IMR-90 (cell line): ENCODE results near the gene PRUNE2. TPM values are rescaled to one million over a fixed set of nuclear protein-coding genes. Genes with fewer than 3 reads are reported as not detected.

Experiments
- ATAC-seq: fragments of 200-7000 bp; cut with Tn5 transposase; 2 replicates; pipeline ENCODE4 v1.9.1; 2020; ENCODE audit warnings: low read depth, mild to moderate bottlenecking, moderate library complexity
- BruUV-seq: library from RNA; stranded (reverse); fragments of 400-500 nt; replicated peaks from 2 replicates; lab custom pipeline; 2021; lab: Mats Ljungman, UMichigan
- CTCF ChIA-PET: fragments of 300-600 bp; formaldehyde crosslinking; extraction: SDS; loops from one replicate; lab custom pipeline; 2021; ENCODE audit warnings: antibody characterized with exemption; lab: Yijun Ruan, JAX
- POLR2A ChIA-PET: fragments of 300-600 bp; sonication (Branson Sonifier 250); formaldehyde crosslinking; loops from one replicate; lab custom pipeline; 2022; ENCODE audit warnings: antibody characterized with exemption; ENCODE audit not compliant: unreplicated experiment; lab: Charles Lee
- DNase-seq: peaks from one replicate; pipeline ENCODE4 v3.0.0; 2013
- H2AFZ ChIP-seq: replicated peaks from 2 replicates; pipeline ENCODE3; 2013; ENCODE audit warnings: low read length, mild to moderate bottlenecking; ENCODE audit not compliant: poor library complexity
- H2AK5ac ChIP-seq: 2 replicates; pipeline ENCODE4 v1.6.1; 2013; ENCODE audit warnings: low read depth, low read length, inconsistent platforms
- H2AK9ac ChIP-seq: replicated peaks from 2 replicates; pipeline ENCODE3; 2013; ENCODE audit warnings: mild to moderate bottlenecking, low read depth, low read length, moderate library complexity; ENCODE audit not compliant: poor library complexity
- H2BK120ac ChIP-seq: 2 replicates; pipeline ENCODE4 v1.6.1; 2013; ENCODE audit warnings: low read depth, low read length, inconsistent platforms
- H2BK15ac ChIP-seq: 3 replicates; pipeline ENCODE4 v1.6.1; 2013; ENCODE audit warnings: low read depth, low read length, inconsistent platforms
- H2BK20ac ChIP-seq: 2 replicates; pipeline ENCODE4 v1.6.1; 2013; ENCODE audit warnings: low read depth, mild to moderate bottlenecking, inconsistent platforms, low read length, moderate library complexity
- H2BK5ac ChIP-seq: 2 replicates; pipeline ENCODE4 v1.6.1; 2013; ENCODE audit warnings: mild to moderate bottlenecking, low read depth, low read length, inconsistent platforms; ENCODE audit not compliant: poor library complexity, severe bottlenecking
- H3K14ac ChIP-seq: replicated peaks from 2 replicates; pipeline ENCODE4 v1.6.1; 2013; ENCODE audit warnings: low read depth, low read length, inconsistent platforms
- H3K18ac ChIP-seq: 2 replicates; pipeline ENCODE4 v1.6.1; 2013; ENCODE audit warnings: low read depth, low read length, control low read depth
- H3K23ac ChIP-seq: 2 replicates; pipeline ENCODE4 v1.6.1; 2013; ENCODE audit warnings: low read depth, low read length, inconsistent platforms
- H3K27ac ChIP-seq: 2 replicates; pipeline ENCODE4 v1.5.1; 2013; ENCODE audit warnings: mild to moderate bottlenecking, control low read depth, low read length; ENCODE audit not compliant: insufficient read depth
- H3K27me3 ChIP-seq: 2 replicates; pipeline ENCODE4 v1.6.1; 2013; ENCODE audit warnings: low read length; ENCODE audit not compliant: control insufficient read depth, insufficient read depth
- H3K36me3 ChIP-seq: 2 replicates; pipeline ENCODE4 v1.6.1; 2013; ENCODE audit warnings: low read length, mixed read lengths; ENCODE audit not compliant: control insufficient read depth, insufficient read depth
- H3K4ac ChIP-seq: 2 replicates; pipeline ENCODE4 v1.6.1; 2013; ENCODE audit warnings: low read depth, low read length, inconsistent platforms
- H3K4me1 ChIP-seq: 2 replicates; pipeline ENCODE4 v1.6.1; 2013; ENCODE audit warnings: low read length, mixed read lengths; ENCODE audit not compliant: control insufficient read depth, insufficient read depth
- H3K4me2 ChIP-seq: 2 replicates; pipeline ENCODE4 v1.6.1; 2013; ENCODE audit warnings: low read depth, mild to moderate bottlenecking, control low read depth, low read length, moderate library complexity
- H3K4me3 ChIP-seq: 2 replicates; pipeline ENCODE4 v1.5.1; 2013; ENCODE audit warnings: low read depth, mild to moderate bottlenecking, control low read depth, low read length, moderate library complexity; ENCODE audit not compliant: insufficient read depth
- H3K56ac ChIP-seq: 2 replicates; pipeline ENCODE4 v1.6.1; 2013; ENCODE audit warnings: low read length, inconsistent platforms; ENCODE audit not compliant: insufficient read depth; ENCODE audit errors: extremely low read depth
- H3K79me1 ChIP-seq, 2 experiments: 2 replicates each; pipeline ENCODE4 v1.6.1; 2013; ENCODE audit warnings: low read length in 2 of 2, inconsistent platforms in 1 of 2, low read depth in 1 of 2
- H3K9ac ChIP-seq: 2 replicates; pipeline ENCODE4 v1.6.1; 2013; ENCODE audit warnings: low read depth, low read length, control low read depth
- H3K9me1 ChIP-seq: 2 replicates; pipeline ENCODE4 v1.6.1; 2013; ENCODE audit warnings: low read length, inconsistent platforms; ENCODE audit not compliant: insufficient read depth
- H3K9me3 ChIP-seq: 2 replicates; pipeline ENCODE4 v1.6.1; 2013; ENCODE audit warnings: low read length; ENCODE audit not compliant: control insufficient read depth, insufficient read depth
- H4K20me1 ChIP-seq: 2 replicates; pipeline ENCODE4 v1.6.1; 2013; ENCODE audit warnings: low read length, inconsistent platforms; ENCODE audit not compliant: insufficient read depth
- H4K5ac ChIP-seq: 2 replicates; pipeline ENCODE4 v1.6.1; 2013; ENCODE audit warnings: mild to moderate bottlenecking, low read depth, low read length, control low read depth
- H4K8ac ChIP-seq, 2 experiments: 2 replicates each; pipeline ENCODE4 v1.6.1; 2013; ENCODE audit warnings: low read depth in 2 of 2, low read length in 2 of 2, control low read depth in 1 of 2, inconsistent platforms in 1 of 2
- H4K91ac ChIP-seq: 2 replicates; pipeline ENCODE4 v1.6.1; 2013; ENCODE audit warnings: low read depth, low read length, inconsistent platforms; ENCODE audit not compliant: insufficient read depth
- CEBPB ChIP-seq: IDR thresholded peaks from 2 replicates; pipeline ENCODE4 v1.6.1; 2012; ENCODE audit warnings: low read depth, low read length, improper control_type of control experiment
- CHD1 ChIP-seq: IDR thresholded peaks from 2 replicates; pipeline ENCODE4 v1.6.1; 2012; ENCODE audit warnings: low read depth, low read length, improper control_type of control experiment
- CTCF ChIP-seq: conservative IDR thresholded peaks from 2 replicates; pipeline ENCODE4 v1.5.1; 2012; ENCODE audit warnings: mild to moderate bottlenecking, low read depth, low read length, improper control_type of control experiment
- ELK1 ChIP-seq: fragments of 150-350 bp; IDR thresholded peaks from 2 replicates; pipeline ENCODE4 v1.6.1; 2016; ENCODE audit warnings: low read depth, mild to moderate bottlenecking, low read length, moderate library complexity, borderline replicate concordance
- FOS ChIP-seq: fragments of 150-350 bp; IDR thresholded peaks from 2 replicates; pipeline ENCODE4 v1.6.1; 2016; ENCODE audit warnings: low read depth, low read length
- MAFK ChIP-seq: IDR thresholded peaks from 2 replicates; pipeline ENCODE4 v1.6.1; 2012; ENCODE audit warnings: low read depth, low read length, improper control_type of control experiment
- MAZ ChIP-seq: IDR thresholded peaks from 2 replicates; pipeline ENCODE4 v1.6.1; 2012; ENCODE audit warnings: low read depth, mild to moderate bottlenecking, low read length, improper control_type of control experiment, moderate library complexity, borderline replicate concordance
- MXI1 ChIP-seq: IDR thresholded peaks from 2 replicates; pipeline ENCODE4 v1.6.1; 2012; ENCODE audit warnings: low read depth, mild to moderate bottlenecking, low read length, moderate library complexity, borderline replicate concordance
- RAD21 ChIP-seq: IDR thresholded peaks from 2 replicates; pipeline ENCODE4 v1.6.1; 2012; ENCODE audit warnings: low read length, improper control_type of control experiment
- RFX5 ChIP-seq: IDR thresholded peaks from 2 replicates; pipeline ENCODE4 v1.8.0; 2012; ENCODE audit warnings: low read depth, mild to moderate bottlenecking, low read length, moderate library complexity
- SMC3 ChIP-seq: fragments of 150-350 bp; IDR thresholded peaks from 2 replicates; pipeline ENCODE4 v1.6.1; 2016; ENCODE audit warnings: low read depth, mild to moderate bottlenecking, antibody characterized with exemption, low read length, moderate library complexity
- USF2 ChIP-seq: fragments of 150-350 bp; IDR thresholded peaks from 2 replicates; pipeline ENCODE4 v1.6.1; 2017; ENCODE audit warnings: mild to moderate bottlenecking, antibody characterized with exemption, low read length, low read depth
- WGBS, 2 experiments: methylation state at CpG; one replicate each; pipeline versions ENCODE4 v1.1.5 to v1.1.7; 2013; ENCODE audit warnings: missing lambda C conversion rate in 2 of 2; ENCODE audit not compliant: insufficient read length in 1 of 2; ENCODE audit errors: extremely low coverage in 2 of 2; 5-methylcytosine and 5-hydroxymethylcytosine counted together
- dilution Hi-C: fragments of 300-500 bp; cut with HindIII; formaldehyde crosslinking; loops from one replicate; pipeline ENCODE4 v1.14.3; 2018; ENCODE audit warnings: low sequenced_read_pairs; ENCODE audit not compliant: unreplicated experiment
- in situ Hi-C: fragments of 300-500 bp; cut with MboI; formaldehyde crosslinking; loops from 3 replicates; pipeline ENCODE4 v1.14.3; 2019; ENCODE audit warnings: low sequenced_read_pairs, inconsistent platforms, mixed read lengths
- intact Hi-C: fragments of 100-400 bp; cut with micrococcal nuclease; formaldehyde crosslinking; loops from 2 replicates; pipeline ENCODE4 v1.10.0; 2022
- polyA plus RNA-seq, 3 experiments: library from polyadenylated mRNA; depleted of rRNA; stranded (reverse); fragments of >200 nt; gene quantifications; 2 replicates each; pipeline ENCODE4 v1.2.3, GENCODE V29; 2012; ENCODE audit warnings: low replicate concordance in 1 of 3
- total RNA-seq: library from RNA; depleted of rRNA; stranded (reverse); fragments of >200 nt; gene quantifications from 2 replicates; pipeline ENCODE4 v1.2.3, GENCODE V29; 2012

PRUNE2 gene
- total and polyA plus RNA-seq, 2 of the 4 experiments (the other 2 are of a cell fraction), result 0.70 to 1.6 TPM

- no peaks in the 10 kb centered on the region for H3K36me3 ChIP-seq
- H4K91ac ChIP-seq, result no peak overlapping the region
- no peak overlapping the region for H2BK5ac ChIP-seq
- no peak overlapping the region for H3K14ac ChIP-seq
- ATAC-seq (no peak), DNase-seq (no peak)
- H3K4ac ChIP-seq, result no peak overlapping the region
- no peak overlapping the region for H3K4me3 ChIP-seq
- no CpG with 5 or more reads among the region's 1 CpG for WGBS, 2 experiments
- no peaks in the 10 kb centered on the region for H3K9me1 ChIP-seq
- BruUV-seq, result no TSS peak
- H4K8ac ChIP-seq, result no peak overlapping the region
- no peak overlapping the region for H3K56ac ChIP-seq
- H3K18ac ChIP-seq, result no peak overlapping the region
- H2BK120ac ChIP-seq, result no peak overlapping the region
- no peak overlapping the region for H2AFZ ChIP-seq
- in situ Hi-C loops (no loop called here), dilution Hi-C loops (no loop called here), intact Hi-C loops (loop anchor here (10.0 kb wide), 1 partner anchor 65 kb away; no protein-coding TSS in a partner anchor)
- H2BK15ac ChIP-seq, result no peak overlapping the region
- H4K5ac ChIP-seq, result no peak overlapping the region
- H3K23ac ChIP-seq, result no peak overlapping the region
- no peaks in the 10 kb centered on the region for H3K79me1 ChIP-seq
- H3K4me1 ChIP-seq, result no peaks in the 10 kb centered on the region
- no peak overlapping the region for H2AK9ac ChIP-seq
- H3K27me3 ChIP-seq, result no peaks in the 10 kb centered on the region
- H3K4me2 ChIP-seq, result no peak overlapping the region
- no peak overlapping the region for H3K27ac ChIP-seq
- H2BK20ac ChIP-seq, result no peak overlapping the region
- CTCF ChIA-PET, result no interaction called here
- POLR2A ChIA-PET, result no interaction called here
- no peak for TF ChIP-seq MAZ
- TF ChIP-seq RAD21, result no peak
- no peak for TF ChIP-seq CTCF
- no peak for TF ChIP-seq ELK1
- no peak for TF ChIP-seq MXI1
- no peak for TF ChIP-seq CEBPB
- no peak for TF ChIP-seq RFX5
- no peak for TF ChIP-seq SMC3
- TF ChIP-seq MAFK, result no peak
- TF ChIP-seq USF2, result no peak
- TF ChIP-seq CHD1, result no peak
- TF ChIP-seq FOS, result no peak
- no peaks in the 10 kb centered on the region for H4K20me1 ChIP-seq
- no peak overlapping the region for H3K9ac ChIP-seq
- no peaks in the 10 kb centered on the region for H3K9me3 ChIP-seq
- no peak overlapping the region for H2AK5ac ChIP-seq
Observed at GRCh38 chr9:76789840-76790239, 116.1 kb downstream of the PRUNE2 start.
